ENCODE measurements around the gene SUOX. TPM values are rescaled to one million over a fixed set of nuclear protein-coding genes. Genes with fewer than 3 reads are reported as not detected.

SUOX gene
- total RNA-seq, 1 donor from 2014 or later: 2.1 TPM

- H3K27me3 ChIP-seq (ENCODE audit: control insufficient read depth, insufficient read depth, low read length): no peaks in the 10 kb centered on the region
- no peak overlapping the region for H3K4me3 ChIP-seq (ENCODE audit: low read depth, low read length)
- no peaks in the 10 kb centered on the region for H3K36me3 ChIP-seq (ENCODE audit: control insufficient read depth, insufficient read depth, low read length)
- FAIRE-seq: no peak
- TF ChIP-seq, protein P1, sequence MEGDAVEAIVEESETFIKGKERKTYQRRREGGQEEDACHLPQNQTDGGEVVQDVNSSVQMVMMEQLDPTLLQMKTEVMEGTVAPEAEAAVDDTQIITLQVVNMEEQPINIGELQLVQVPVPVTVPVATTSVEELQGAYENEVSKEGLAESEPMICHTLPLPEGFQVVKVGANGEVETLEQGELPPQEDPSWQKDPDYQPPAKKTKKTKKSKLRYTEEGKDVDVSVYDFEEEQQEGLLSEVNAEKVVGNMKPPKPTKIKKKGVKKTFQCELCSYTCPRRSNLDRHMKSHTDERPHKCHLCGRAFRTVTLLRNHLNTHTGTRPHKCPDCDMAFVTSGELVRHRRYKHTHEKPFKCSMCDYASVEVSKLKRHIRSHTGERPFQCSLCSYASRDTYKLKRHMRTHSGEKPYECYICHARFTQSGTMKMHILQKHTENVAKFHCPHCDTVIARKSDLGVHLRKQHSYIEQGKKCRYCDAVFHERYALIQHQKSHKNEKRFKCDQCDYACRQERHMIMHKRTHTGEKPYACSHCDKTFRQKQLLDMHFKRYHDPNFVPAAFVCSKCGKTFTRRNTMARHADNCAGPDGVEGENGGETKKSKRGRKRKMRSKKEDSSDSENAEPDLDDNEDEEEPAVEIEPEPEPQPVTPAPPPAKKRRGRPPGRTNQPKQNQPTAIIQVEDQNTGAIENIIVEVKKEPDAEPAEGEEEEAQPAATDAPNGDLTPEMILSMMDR (IDR thresholded peaks at IDR 0.05; ENCODE audit: insufficient read depth, low read length, severe bottlenecking): no peak
- peak; percentile 84 for DNase-seq (ENCODE audit: low read depth)
Observed at GRCh38 chr12:55972042-55972441, 25.0 kb upstream of the SUOX start.

DNA sequence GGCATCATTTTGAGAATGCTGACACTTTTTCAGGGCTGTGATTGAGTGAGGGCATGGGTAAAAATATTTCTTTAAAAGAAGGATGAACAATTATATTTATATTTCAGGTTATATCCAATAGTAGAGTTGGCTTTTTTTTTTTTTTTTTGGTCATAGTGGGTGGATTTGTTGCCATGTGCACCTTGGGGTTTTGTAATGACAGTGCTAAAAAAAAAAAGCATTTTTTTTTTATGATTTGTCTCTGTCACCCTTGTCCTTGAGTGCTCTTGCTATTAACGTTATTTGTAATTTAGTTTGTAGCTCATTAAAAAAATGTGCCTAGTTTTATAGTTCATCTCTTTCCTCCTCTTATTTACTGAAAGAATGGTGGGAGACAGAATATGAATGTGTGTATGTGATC lies 24.6 kb upstream of the SUOX start:
- FAIRE-seq (no peak), DNase-seq (ENCODE audit: low read depth) (no peak)
- Histone ChIP-seq H3K27me3 (ENCODE audit: control insufficient read depth, insufficient read depth, low read length) (no peaks in the 10 kb centered on the region), H3K4me3 (ENCODE audit: low read depth, low read length) (peak overlapping the region; percentile 47), H3K36me3 (ENCODE audit: control insufficient read depth, insufficient read depth, low read length) (no peaks in the 10 kb centered on the region)
- TF ChIP-seq, protein P1 (IDR thresholded peaks at IDR 0.05; ENCODE audit: insufficient read depth, low read length, severe bottlenecking): no peak

DNA sequence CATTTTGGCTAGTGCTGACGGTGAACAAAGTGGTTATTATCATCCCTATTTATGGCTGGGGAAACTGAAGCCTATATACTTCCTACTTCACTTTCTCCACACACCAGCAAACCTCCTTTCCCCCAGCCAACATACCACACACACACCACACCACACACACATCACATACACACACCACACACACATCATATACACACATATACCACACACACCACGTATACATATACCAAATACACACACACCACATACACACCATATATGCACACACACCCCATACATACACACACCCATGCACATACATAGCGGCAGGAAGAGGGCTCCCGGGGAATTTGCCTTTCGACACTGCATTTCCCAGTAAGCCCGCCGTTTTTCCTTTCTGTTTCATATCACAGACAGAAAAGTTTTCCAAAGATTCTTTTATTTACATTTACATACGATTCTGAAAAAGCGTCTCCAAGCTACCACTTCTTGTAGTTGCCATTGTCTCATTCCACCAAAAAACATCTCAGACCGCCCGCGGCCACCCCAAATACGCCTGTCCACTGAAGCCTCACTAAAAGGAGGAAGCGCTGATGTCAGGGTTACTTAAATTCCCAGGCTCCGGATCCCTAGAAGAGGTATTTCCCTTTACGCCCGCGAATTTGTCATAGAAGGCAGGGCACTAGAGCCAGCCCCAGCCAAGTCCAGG lies 24.0 kb upstream of the SUOX start:
- Histone ChIP-seq H3K36me3 (ENCODE audit: control insufficient read depth, insufficient read depth, low read length) (no peaks in the 10 kb centered on the region), H3K4me3 (ENCODE audit: low read depth, low read length) (peak overlapping the region; percentile 47), H3K27me3 (ENCODE audit: control insufficient read depth, insufficient read depth, low read length) (no peaks in the 10 kb centered on the region)
- FAIRE-seq (no peak), DNase-seq (ENCODE audit: low read depth) (no peak)
- TF ChIP-seq, protein P1 (IDR thresholded peaks at IDR 0.05; ENCODE audit: insufficient read depth, low read length, severe bottlenecking): no peak

DNA sequence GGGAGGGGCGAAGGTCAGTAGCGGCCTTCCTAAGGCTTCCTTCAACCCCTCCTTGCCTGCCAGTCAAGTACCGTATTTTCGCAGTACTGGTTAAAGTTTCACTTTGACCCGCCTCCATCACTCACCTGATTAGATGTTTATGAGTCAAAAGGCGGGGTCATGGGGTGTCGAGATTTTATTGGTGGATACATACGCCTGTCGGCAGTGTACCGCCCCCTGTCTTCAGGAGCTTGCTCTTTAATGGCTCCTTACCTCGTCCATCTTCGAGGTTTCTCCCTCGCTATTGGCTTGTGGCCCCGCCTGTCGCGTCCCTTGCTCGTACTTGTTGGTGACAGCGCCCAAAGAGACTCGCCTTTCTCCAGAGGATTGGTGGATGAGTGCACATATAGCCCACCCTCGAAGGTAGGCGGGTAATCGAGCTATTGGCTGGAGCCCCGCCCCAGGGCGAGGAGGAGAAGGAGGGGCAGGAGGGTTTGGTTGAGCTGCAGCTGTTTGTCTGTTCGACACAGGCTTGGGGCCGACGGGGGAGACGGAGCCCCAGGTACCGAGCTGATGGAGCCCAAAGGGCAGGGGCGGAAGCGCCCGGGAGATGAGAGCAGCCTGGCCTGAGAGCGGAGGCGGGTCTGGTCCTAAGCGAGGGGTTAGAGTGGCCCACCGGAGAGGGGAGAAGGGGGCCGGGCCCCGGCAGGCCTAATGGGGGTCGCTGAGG lies 23.3 kb upstream of the SUOX start, which contains the start of gene RAB5B:
Gene RAB5B (plus strand): TSS at position 480 of the 709 bp plus-strand sequence. CDS start 12,883 bp downstream, outside the sequence.
- Histone ChIP-seq H3K27me3 (ENCODE audit: control insufficient read depth, insufficient read depth, low read length) (no peaks in the 10 kb centered on the region), H3K4me3 (ENCODE audit: low read depth, low read length) (peak within 1 kb of the TSS; percentile 98), H3K36me3 (ENCODE audit: control insufficient read depth, insufficient read depth, low read length) (no peaks in the 10 kb centered on the region)
- DNase-seq (ENCODE audit: low read depth) (peak; percentile 100), FAIRE-seq (peak; percentile 98)
- TF ChIP-seq, protein P1 (IDR thresholded peaks at IDR 0.05; ENCODE audit: insufficient read depth, low read length, severe bottlenecking): no peak

- TF ChIP-seq, protein P1 (IDR thresholded peaks at IDR 0.05; ENCODE audit: insufficient read depth, low read length, severe bottlenecking): no peak
- FAIRE-seq (no peak), DNase-seq (ENCODE audit: low read depth) (peak; percentile 43)
- no peaks in the 10 kb centered on the region for H3K27me3 ChIP-seq (ENCODE audit: control insufficient read depth, insufficient read depth, low read length)
- no peaks in the 10 kb centered on the region for H3K36me3 ChIP-seq (ENCODE audit: control insufficient read depth, insufficient read depth, low read length)
- H3K4me3 ChIP-seq (ENCODE audit: low read depth, low read length): peak overlapping the region; percentile 98
Observed at GRCh38 chr12:55974308-55974730, 22.8 kb upstream of the SUOX start.

All from bronchial epithelial cell (primary cell).